NCI-H1105 (cell line): Measurements from ENCODE around the gene MKRN2.
"Not testable (repeated sequence)": the region's sequence is repeated elsewhere in the genome, so short reads cannot be mapped to it uniquely, and the experiment has no call there.

Source experiments
- DNase-seq: peaks from one replicate; lab custom pipeline; 2025; lab: John Stamatoyannopoulos, UW

The MKRN2 gene

GRCh38 chr3:12556690-12557472 is at the start of gene MKRN2:
MKRN2 (plus strand) TSS chr3:12557087; CDS start chr3:12557151, 64 bp downstream.
- DNase-seq: peak; percentile 58

GRCh38 chr3:12507591-12508281 is 49.2 kb upstream of the MKRN2 start:
- DNase-seq: no peak

GRCh38 chr3:12508291-12508700 is 48.6 kb upstream of the MKRN2 start:
- no peak for DNase-seq

- DNase-seq: no peak
These were observed 47.4 kb upstream of the MKRN2 start for GRCh38 chr3:12509466-12509865.

- DNase-seq: no peak
These were observed 44.3 kb upstream of the MKRN2 start for GRCh38 chr3:12512534-12513118.

- no peak for DNase-seq
These were observed 43.0 kb upstream of the MKRN2 start for GRCh38 chr3:12513694-12514446.

- no peak for DNase-seq
These were observed 41.3 kb upstream of the MKRN2 start for GRCh38 chr3:12515631-12516030.

- no peak for DNase-seq
These were observed 40.0 kb upstream of the MKRN2 start for GRCh38 chr3:12516873-12517272.

GRCh38 chr3:12518261-12519028 is 38.4 kb upstream of the MKRN2 start:
- DNase-seq: no peak

- no peak for DNase-seq
These were observed 35.9 kb upstream of the MKRN2 start for GRCh38 chr3:12521010-12521409.

- no peak for DNase-seq
These were observed 34.2 kb upstream of the MKRN2 start for GRCh38 chr3:12522721-12523120.

- DNase-seq: no peak
These were observed 29.1 kb upstream of the MKRN2 start for GRCh38 chr3:12527757-12528143.

GRCh38 chr3:12532182-12532581 is 24.7 kb upstream of the MKRN2 start:
- DNase-seq: no peak

GRCh38 chr3:12536423-12536822 is 20.5 kb upstream of the MKRN2 start:
- no peak for DNase-seq

GRCh38 chr3:12541625-12542024 is 15.3 kb upstream of the MKRN2 start:
- no peak for DNase-seq

GRCh38 chr3:12543497-12543896 is 13.4 kb upstream of the MKRN2 start:
- DNase-seq: not testable (repeated sequence)

- DNase-seq: no peak
These were observed 12.0 kb upstream of the MKRN2 start for GRCh38 chr3:12544652-12545472.

- DNase-seq: no peak
These were observed 11.5 kb upstream of the MKRN2 start, which contains the start of gene MKRN2OS for GRCh38 chr3:12545473-12545791. MKRN2OS (minus strand) TSS chr3:12545499; CDS start chr3:12545464, 35 bp downstream.

- DNase-seq: no peak
These were observed 6.7 kb upstream of the MKRN2 start for GRCh38 chr3:12549971-12550760.

GRCh38 chr3:12553921-12554391 is 2.9 kb upstream of the MKRN2 start:
- DNase-seq: peak; percentile 3
